GM23338 (cell line): ENCODE results near the gene COL4A1. TPM values are rescaled to one million over a fixed set of nuclear protein-coding genes. Genes with fewer than 3 reads are reported as not detected.

Source experiments
- ATAC-seq: fragments of 200-7000 bp; cut with Tn5 transposase; 3 replicates; pipeline ENCODE4 v1.9.1; 2020
- DNase-seq: peaks from one replicate; pipeline ENCODE4 v3.0.0-alpha.2; 2015; ENCODE audit warnings: low spot score
- H2AFZ ChIP-seq: fragments of 200-600 bp; sonication (generic); 2 replicates; pipeline ENCODE4 v1.8.0; 2016; ENCODE audit warnings: antibody characterized with exemption, mild to moderate bottlenecking, moderate library complexity
- H3F3A ChIP-seq: fragments of 200-600 bp; sonication (generic); replicated peaks from 2 replicates; pipeline ENCODE4 v1.8.0; 2017; ENCODE audit warnings: antibody characterized with exemption, mixed run types, low read depth
- H3K27ac ChIP-seq: fragments of 200-600 bp; sonication (generic); 2 replicates; pipeline ENCODE4 v1.6.1; 2016; ENCODE audit warnings: low read depth
- H3K27me3 ChIP-seq: fragments of 200-600 bp; sonication (generic); 2 replicates; pipeline ENCODE4 v1.8.0; 2016; ENCODE audit warnings: mild to moderate bottlenecking, mixed run types, moderate library complexity; ENCODE audit not compliant: insufficient read depth
- H3K36me3 ChIP-seq: fragments of 200-600 bp; sonication (generic); 2 replicates; pipeline ENCODE4 v1.8.0; 2016; ENCODE audit warnings: mild to moderate bottlenecking; ENCODE audit not compliant: insufficient read depth
- H3K4me1 ChIP-seq: fragments of 200-600 bp; sonication (generic); 2 replicates; pipeline ENCODE4 v1.8.0; 2016; ENCODE audit warnings: mild to moderate bottlenecking, moderate library complexity; ENCODE audit not compliant: insufficient read depth
- H3K4me2 ChIP-seq: fragments of 200-600 bp; sonication (generic); 2 replicates; pipeline ENCODE4 v1.7.1; 2017; ENCODE audit warnings: mixed run types
- H3K4me3 ChIP-seq: fragments of 200-600 bp; sonication (generic); 2 replicates; pipeline ENCODE4 v1.6.1; 2016; ENCODE audit warnings: mixed run types
- H3K79me2 ChIP-seq: fragments of 200-600 bp; sonication (generic); replicated peaks from 2 replicates; pipeline ENCODE4 v1.8.0; 2017; ENCODE audit warnings: mild to moderate bottlenecking; ENCODE audit not compliant: insufficient read depth
- H3K9me2 ChIP-seq: fragments of 200-600 bp; sonication (generic); 2 replicates; pipeline ENCODE4 v1.8.0; 2017; ENCODE audit not compliant: insufficient read depth
- H4K20me1 ChIP-seq: fragments of 200-600 bp; sonication (generic); replicated peaks from 2 replicates; pipeline ENCODE4 v1.8.0; 2017; ENCODE audit warnings: mild to moderate bottlenecking; ENCODE audit not compliant: insufficient read depth
- H3K27ac Mint-ChIP-seq: 2 replicates; pipeline ENCODE4 v1.8.0; 2020; ENCODE audit warnings: inconsistent platforms, mild to moderate bottlenecking, moderate library complexity, mixed read lengths
- H3K27me3 Mint-ChIP-seq: 3 replicates; pipeline ENCODE4 v1.8.0; 2022; ENCODE audit warnings: low read depth, mild to moderate bottlenecking, moderate library complexity, mixed read lengths, inconsistent platforms; ENCODE audit not compliant: insufficient read depth, poor library complexity
- H3K36me3 Mint-ChIP-seq: 3 replicates; pipeline ENCODE4 v1.8.0; 2021; ENCODE audit warnings: low read depth, mild to moderate bottlenecking, inconsistent platforms, moderate library complexity, mixed read lengths
- H3K4me1 Mint-ChIP-seq: 3 replicates; pipeline ENCODE4 v1.8.0; 2020; ENCODE audit warnings: mild to moderate bottlenecking, inconsistent platforms, mixed read lengths
- H3K4me3 Mint-ChIP-seq: 3 replicates; pipeline ENCODE4 v1.8.0; 2021; ENCODE audit warnings: moderate library complexity, mild to moderate bottlenecking, inconsistent platforms, mixed read lengths
- H3K9me3 Mint-ChIP-seq: 3 replicates; pipeline ENCODE4 v1.8.0; 2020; ENCODE audit warnings: moderate library complexity, mild to moderate bottlenecking, inconsistent platforms, mixed read lengths
- CREB1 ChIP-seq: fragments of 250-450 bp; sonication (Bioruptor Pico); IDR thresholded peaks from 2 replicates; pipeline ENCODE4 v1.5.0; 2020; ENCODE audit warnings: low read depth, mild to moderate bottlenecking, moderate library complexity
- ETS1 ChIP-seq: IDR thresholded peaks from 2 replicates; pipeline ENCODE4 v1.6.1; 2016; ENCODE audit warnings: antibody characterized with exemption
- EZH2 ChIP-seq: fragments of 200-600 bp; sonication (generic); IDR thresholded peaks from one replicate; pipeline ENCODE4 v1.8.0; 2017; ENCODE audit warnings: antibody characterized with exemption, mild to moderate bottlenecking, low read depth; ENCODE audit not compliant: unreplicated experiment
- EZH2phosphoT487 ChIP-seq: fragments of 200-600 bp; sonication (generic); IDR thresholded peaks from one replicate; pipeline ENCODE4 v1.8.1; 2018; ENCODE audit warnings: antibody characterized with exemption; ENCODE audit not compliant: unreplicated experiment
- NANOG ChIP-seq: IDR thresholded peaks from 2 replicates; pipeline ENCODE4 v1.6.1; 2016; ENCODE audit warnings: antibody characterized with exemption, borderline replicate concordance
- REST ChIP-seq: IDR thresholded peaks from one replicate; pipeline ENCODE4 v1.6.1; 2018; ENCODE audit warnings: antibody characterized with exemption; ENCODE audit not compliant: unreplicated experiment
- STAT1 ChIP-seq: IDR thresholded peaks from one replicate; pipeline ENCODE4 v1.6.1; 2016; ENCODE audit warnings: antibody characterized with exemption; ENCODE audit not compliant: unreplicated experiment
- ZNF114 ChIP-seq: fragments of 250-450 bp; sonication (Bioruptor Pico); IDR thresholded peaks from 2 replicates; pipeline ENCODE4 v1.5.0; 2020; ENCODE audit warnings: mild to moderate bottlenecking, moderate library complexity
- ZNF331 ChIP-seq: fragments of 250-450 bp; sonication (Bioruptor Pico); IDR thresholded peaks from 2 replicates; pipeline ENCODE4 v1.5.0; 2020; ENCODE audit warnings: low read depth, mild to moderate bottlenecking, moderate library complexity
- ZNF462 ChIP-seq: fragments of 250-450 bp; sonication (Bioruptor Pico); IDR thresholded peaks from 2 replicates; pipeline ENCODE4 v1.5.0; 2020; ENCODE audit warnings: mild to moderate bottlenecking, moderate library complexity
- polyA plus RNA-seq: library from polyadenylated mRNA; unstranded; fragments of >200 nt; fragmentation: Nextera tagmentation; extraction: Ambion mirVana; gene quantifications from 2 replicates; pipeline ENCODE4 v1.2.1, GENCODE V29; 2016
- total RNA-seq: library from RNA; depleted of rRNA; stranded (reverse); fragments of >200 nt; shearing (Covaris generic); gene quantifications from 2 replicates; pipeline ENCODE4 v1.2.3, GENCODE V29; 2014

The COL4A1 gene
- total and polyA plus RNA-seq, 2 experiments from 2014 or later, result 39.1 to 110 TPM

GRCh38 chr13:110217085-110217484, 89.9 kb downstream of the COL4A1 start:
- no peaks in the 10 kb centered on the region for H3K27me3 ChIP-seq
- Mint-ChIP-seq H3K4me3 (no peak overlapping the region), H3K27me3 (peaks cover under 1% of the 10 kb centered on the region), H3K27ac (no peak overlapping the region), H3K9me3 (no peaks in the 10 kb centered on the region), H3K4me1 (peaks cover 11% of the 10 kb centered on the region; the same call in 2 of the 3 replicates), H3K36me3 (no peaks in the 10 kb centered on the region)
- no peaks in the 10 kb centered on the region for H3K9me2 ChIP-seq
- 0 out of 2 replicates have a peak, but pooled peaks cover 4% of the 10 kb centered on the region for H3K4me1 ChIP-seq
- no peaks in the 10 kb centered on the region for H3F3A ChIP-seq
- H3K27ac ChIP-seq, result no peak overlapping the region
- DNase-seq, result no peak
- ATAC-seq, result no peak
- TF ChIP-seq EZH2 (no peak), EZH2phosphoT487 (no peak), NANOG (no peak), STAT1 (no peak), CREB1 (CRISPR knock-in tag) (no peak), ETS1 (no peak), REST (no peak)
- H4K20me1 ChIP-seq, result no peaks in the 10 kb centered on the region
- H3K4me3 ChIP-seq, result no peak overlapping the region
- H3K36me3 ChIP-seq, result no peaks in the 10 kb centered on the region
- H3K79me2 ChIP-seq, result no peaks in the 10 kb centered on the region; the same call in 1 of the 2 replicates
- H3K4me2 ChIP-seq, result no peak overlapping the region
- no peak overlapping the region for H2AFZ ChIP-seq

GRCh38 chr13:110216398-110217041, 90.4 kb downstream of the COL4A1 start:
- Histone ChIP-seq H3F3A (no peaks in the 10 kb centered on the region), H3K27me3 (no peaks in the 10 kb centered on the region), H2AFZ (no peak overlapping the region), H3K4me2 (no peak overlapping the region), H3K79me2 (no peaks in the 10 kb centered on the region; the same call in 1 of the 2 replicates), H3K4me3 (no peak overlapping the region), H4K20me1 (no peaks in the 10 kb centered on the region), H3K4me1 (0 out of 2 replicates have a peak, but pooled peaks cover 4% of the 10 kb centered on the region), H3K36me3 (no peaks in the 10 kb centered on the region), H3K9me2 (no peaks in the 10 kb centered on the region), H3K27ac (no peak overlapping the region)
- H3K4me1 Mint-ChIP-seq, result peaks cover 11% of the 10 kb centered on the region; the same call in 2 of the 3 replicates
- no peak for ATAC-seq
- H3K9me3 Mint-ChIP-seq, result no peaks in the 10 kb centered on the region
- no peaks in the 10 kb centered on the region for H3K36me3 Mint-ChIP-seq
- no peak overlapping the region for H3K27ac Mint-ChIP-seq
- H3K27me3 Mint-ChIP-seq, result no peaks in the 10 kb centered on the region
- no peak overlapping the region for H3K4me3 Mint-ChIP-seq
- no peak for DNase-seq
- TF ChIP-seq NANOG (no peak), ZNF114 (CRISPR knock-in tag) (no peak), EZH2 (no peak), STAT1 (no peak), CREB1 (CRISPR knock-in tag) (no peak), ZNF331 (CRISPR knock-in tag) (no peak), ZNF462 (CRISPR knock-in tag) (no peak)
